Esophagus muscularis mucosa (tissue), 3 donors: ENCODE measurements around the gene KRTAP4-5.

Experiments used
- CTCF ChIP-seq, 3 experiments: fragments of 200-600 bp in 2 of 3; fragments of 450-650 bp in 1 of 3; sonication (generic) in 2 of 3; IDR thresholded peaks; one replicate each; pipeline ENCODE4 v1.5.1; 2017 to 2019; ENCODE audit warnings: antibody characterized with exemption in 3 of 3, mild to moderate bottlenecking in 2 of 3, moderate library complexity in 1 of 3
- POLR2A ChIP-seq: fragments of 450-650 bp; IDR thresholded peaks from one replicate; pipeline ENCODE4 v1.6.1; 2017; ENCODE audit warnings: antibody characterized with exemption, moderate library complexity, mild to moderate bottlenecking, low read depth

GRCh38 chr17:41178341-41178740, 28.7 kb upstream of the KRTAP4-5 start:
- TF ChIP-seq POLR2A (no peak), CTCF (IDR thresholded peaks at IDR 0.05) (no peak)
